Globus pallidus (tissue), 1 donor: Measurements from ENCODE around the gene MZT2B.
A peak's percentile ranks its signal among the peaks of the same experiment; 100 is the strongest.
"Not testable (repeated sequence)": the region's sequence is repeated elsewhere in the genome, so short reads cannot be mapped to it uniquely, and the experiment has no call there.

Experiments
- DNase-seq: peaks from one replicate; pipeline ENCODE4 v3.0.0-alpha.2; 2015; ENCODE audit warnings: low spot score

MZT2B gene

DNA sequence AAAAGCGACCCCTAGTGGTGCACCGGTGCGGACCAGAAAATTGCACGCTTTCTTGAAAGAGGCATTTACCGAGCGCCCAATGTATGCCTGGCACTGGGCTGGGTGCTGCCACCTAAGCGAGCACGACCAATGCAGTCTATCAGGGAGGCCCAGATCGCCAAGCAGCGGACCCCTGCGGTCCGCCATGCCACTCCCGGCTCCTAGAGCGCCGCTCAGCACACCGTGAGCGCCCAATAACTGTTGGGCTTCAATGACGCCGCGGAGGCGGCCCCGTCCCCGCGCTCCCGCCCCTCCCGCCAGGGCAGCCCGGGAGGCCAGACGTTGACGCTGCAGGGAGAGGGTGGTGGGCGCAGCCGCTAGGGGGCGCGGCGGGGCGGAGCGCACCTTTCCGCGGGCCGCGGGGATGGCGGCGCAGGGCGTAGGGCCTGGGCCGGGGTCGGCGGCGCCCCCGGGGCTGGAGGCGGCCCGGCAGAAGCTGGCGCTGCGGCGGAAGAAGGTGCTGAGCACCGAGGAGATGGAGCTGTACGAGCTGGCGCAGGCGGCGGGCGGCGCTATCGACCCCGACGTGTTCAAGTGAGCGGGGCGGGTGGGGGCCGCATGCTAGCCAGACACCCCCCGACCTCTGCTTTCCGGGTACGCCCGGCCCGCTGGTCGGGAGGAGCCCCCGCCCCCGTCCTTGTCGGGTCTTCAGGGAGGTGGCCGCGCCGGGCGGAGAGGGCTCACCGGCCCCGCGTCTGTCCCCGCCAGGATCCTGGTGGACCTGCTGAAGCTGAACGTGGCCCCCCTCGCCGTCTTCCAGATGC lies at the start of gene MZT2B:
MZT2B (plus strand) TSS at position 383 of the 803 bp plus-strand sequence; CDS start at position 404, 21 bp downstream.
- peak; percentile 84 for DNase-seq

- no peak for DNase-seq
These were observed 46.1 kb upstream of the MZT2B start for GRCh38 chr2:130135692-130136541.

DNA sequence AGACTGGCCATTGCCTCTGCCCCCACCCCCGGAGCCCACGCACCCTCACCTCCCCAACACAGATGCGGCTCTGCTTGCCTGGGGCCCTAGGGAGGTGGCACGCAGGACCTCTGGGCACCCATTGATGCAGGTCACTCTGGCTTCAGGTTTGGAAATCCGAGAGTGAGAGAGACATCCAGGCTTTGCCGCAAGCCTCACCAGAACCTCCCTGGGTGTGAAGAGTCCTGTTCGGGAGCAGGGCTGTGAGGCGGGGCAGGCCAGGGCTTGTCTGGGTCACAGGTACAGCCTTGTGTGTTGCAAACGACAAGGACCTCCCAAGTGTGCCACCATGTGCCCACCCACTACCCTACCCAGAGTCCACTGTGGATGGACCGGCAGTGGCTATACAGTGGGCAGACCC lies 45.5 kb upstream of the MZT2B start:
- not testable (repeated sequence) for DNase-seq

DNA sequence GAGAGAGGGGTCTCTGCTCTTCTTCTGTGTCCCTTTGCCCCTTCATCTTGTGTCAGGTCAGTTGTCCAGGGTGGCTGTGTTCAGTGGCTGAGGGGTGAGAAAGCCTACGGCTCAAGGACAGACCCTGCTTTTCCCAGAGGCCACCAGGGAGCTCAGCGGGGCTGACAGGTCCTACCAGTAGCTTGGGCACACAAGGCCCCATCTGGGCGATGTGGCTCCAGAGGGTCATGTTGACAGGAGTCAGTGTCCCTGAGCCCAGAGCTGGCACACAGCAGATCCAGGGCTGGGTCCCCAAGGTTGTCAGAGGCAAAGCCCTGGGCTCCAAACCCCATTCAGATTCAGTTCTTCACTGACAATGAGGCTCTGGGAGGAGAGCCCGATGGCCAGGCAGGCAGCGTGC lies 44.9 kb upstream of the MZT2B start:
- not testable (repeated sequence) for DNase-seq

GRCh38 chr2:130138326-130138725 lies 43.7 kb upstream of the MZT2B start:
- DNase-seq = not testable (repeated sequence)

- not testable (repeated sequence) for DNase-seq
These were observed 43.2 kb upstream of the MZT2B start for GRCh38 chr2:130138841-130139251.

DNA sequence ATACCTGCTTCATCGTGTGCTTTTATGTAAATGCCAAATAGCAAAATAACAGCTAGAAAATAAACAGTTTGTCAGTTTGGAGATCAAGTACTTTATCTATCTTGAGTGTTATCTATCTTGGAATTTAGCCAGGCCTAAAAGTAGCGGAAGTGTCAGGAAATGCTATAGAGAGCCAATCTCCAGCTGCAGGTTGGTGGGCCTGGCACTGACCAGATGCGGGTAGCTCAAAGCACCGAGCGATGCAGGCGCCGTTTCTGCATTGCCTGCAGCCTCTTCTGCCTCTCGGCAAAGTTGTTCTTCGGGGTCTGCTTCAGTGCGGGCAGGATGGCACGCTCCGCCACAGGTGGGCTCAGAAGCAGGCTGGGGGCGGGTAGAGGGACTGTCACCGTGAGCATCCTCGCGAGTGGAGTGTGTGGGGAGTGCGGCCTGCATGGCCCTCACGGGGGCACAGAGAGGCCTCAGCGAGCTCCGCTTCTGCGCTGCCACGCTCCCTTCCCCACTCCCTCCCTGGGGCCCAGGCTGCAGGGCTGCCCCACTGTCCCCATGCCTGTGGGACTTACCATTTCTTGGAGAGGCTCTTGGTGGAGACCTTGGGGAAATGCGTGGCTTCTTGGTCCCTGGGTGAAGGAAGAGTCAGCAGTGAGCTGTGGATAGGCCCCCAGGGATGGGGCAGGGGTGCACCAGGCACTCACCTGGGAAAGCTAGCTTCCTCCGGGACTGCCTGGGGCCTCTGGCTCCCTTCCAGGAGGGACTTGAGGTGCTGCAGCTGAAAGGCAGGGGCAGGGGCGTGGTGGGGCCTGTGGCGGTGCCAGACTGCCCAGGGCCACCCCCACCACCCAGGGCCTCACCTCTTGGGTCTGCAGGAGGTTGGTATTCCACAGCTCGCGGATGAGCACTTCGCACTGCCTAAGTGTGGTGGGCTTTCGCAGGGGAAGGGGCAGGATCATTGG lies 42.5 kb upstream of the MZT2B start:
- DNase-seq = not testable (repeated sequence)

DNA sequence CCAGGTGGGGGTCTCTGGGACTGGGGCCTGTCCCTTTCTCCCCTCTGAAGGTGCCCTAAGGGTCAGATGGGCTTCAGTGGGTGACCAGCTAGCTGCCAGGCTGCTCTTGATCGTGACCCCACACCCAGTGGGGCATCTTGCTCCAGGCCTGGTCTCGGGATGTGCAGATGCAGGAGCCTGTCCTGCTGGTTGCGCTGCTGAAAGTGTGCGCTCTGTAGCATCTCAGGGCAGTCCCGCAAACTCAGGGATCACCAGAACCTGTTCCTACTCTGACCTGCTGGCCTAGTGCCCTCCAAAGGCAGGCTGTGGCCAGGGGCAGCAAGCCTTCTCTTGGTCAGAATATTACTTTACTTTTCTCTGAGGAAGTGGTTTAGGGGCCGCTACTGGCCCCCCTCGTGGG lies 41.5 kb upstream of the MZT2B start:
- not testable (repeated sequence) for DNase-seq

GRCh38 chr2:130141002-130141401 lies 41.1 kb upstream of the MZT2B start:
- DNase-seq = not testable (repeated sequence)

DNA sequence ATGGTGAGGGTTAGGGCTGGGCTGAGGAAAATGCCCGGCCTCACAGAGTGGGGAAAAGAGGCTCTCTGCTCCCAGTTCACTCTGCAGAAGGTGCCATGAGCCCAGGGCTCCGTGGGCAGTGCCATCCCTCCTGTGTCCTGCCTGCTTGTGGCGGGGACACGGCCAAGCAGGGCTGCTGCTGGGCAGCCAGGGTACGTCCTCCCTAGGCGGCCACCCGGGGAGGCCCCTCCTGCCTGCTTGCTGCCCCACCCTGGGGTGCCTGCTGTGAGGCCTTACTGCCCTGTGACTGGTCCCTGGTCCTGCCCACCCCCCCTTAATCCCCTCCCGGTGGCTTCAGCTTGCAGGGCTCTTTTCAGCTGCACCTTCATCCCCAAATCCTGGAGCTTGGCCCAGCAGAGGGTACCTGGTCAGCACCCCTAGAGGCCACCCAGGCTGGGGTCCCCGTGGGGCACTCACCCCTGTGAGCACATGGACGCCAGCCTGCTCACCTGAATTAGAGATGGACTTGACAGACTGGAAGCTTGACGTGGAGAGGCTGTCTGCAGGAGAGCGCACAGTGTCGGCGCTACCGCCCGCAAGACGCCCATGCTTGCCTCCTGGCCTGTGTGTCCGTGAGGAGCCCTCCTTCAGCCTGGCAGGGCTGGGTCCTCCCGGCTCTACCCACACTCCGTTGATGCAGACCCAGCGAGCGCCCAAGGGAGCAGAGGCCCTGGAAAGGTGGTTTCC lies 40.3 kb upstream of the MZT2B start:
- not testable (repeated sequence) for DNase-seq

DNA sequence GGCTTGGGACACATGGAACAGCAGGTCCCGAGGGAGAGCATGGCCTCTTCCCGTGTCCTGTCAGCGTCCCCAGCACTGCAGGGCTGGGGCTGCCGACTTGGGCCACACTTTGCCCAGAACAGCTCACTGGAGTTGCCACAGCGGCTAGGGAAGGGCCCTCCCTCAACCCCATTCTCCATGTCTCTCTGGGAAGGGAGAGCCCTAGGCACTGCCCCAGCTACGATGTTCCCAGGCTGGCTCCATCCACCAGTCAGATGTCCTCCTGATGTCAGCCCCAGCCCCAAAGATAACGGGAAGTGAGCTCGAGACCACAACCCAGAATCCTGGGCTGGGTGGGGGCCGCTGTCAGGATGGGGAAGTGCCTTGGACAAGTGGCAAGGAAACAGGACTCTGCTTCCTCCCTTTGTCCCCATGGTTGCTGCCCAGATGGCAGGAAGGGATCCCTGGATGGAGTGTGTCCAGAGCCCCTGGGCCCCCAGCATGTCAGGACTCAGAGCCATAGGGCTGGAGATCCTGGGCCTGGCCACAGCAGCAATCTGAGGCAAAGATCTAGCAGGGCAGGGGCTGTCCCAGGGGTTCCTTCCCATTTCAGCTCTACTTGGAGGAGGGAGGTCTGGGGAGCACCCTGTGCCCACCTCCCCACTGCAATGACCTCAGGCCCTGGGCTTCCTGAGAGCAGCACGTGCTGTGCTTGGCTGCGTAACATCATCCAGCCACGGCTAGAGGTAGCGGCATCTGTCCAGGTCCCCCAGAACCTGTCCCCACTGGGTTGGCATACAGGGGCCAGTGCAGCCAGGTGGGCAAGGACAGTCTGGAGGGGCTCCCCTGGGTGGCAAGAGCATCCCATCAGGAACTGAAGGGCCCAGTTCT lies 39.4 kb upstream of the MZT2B start:
- DNase-seq = not testable (repeated sequence)

DNA sequence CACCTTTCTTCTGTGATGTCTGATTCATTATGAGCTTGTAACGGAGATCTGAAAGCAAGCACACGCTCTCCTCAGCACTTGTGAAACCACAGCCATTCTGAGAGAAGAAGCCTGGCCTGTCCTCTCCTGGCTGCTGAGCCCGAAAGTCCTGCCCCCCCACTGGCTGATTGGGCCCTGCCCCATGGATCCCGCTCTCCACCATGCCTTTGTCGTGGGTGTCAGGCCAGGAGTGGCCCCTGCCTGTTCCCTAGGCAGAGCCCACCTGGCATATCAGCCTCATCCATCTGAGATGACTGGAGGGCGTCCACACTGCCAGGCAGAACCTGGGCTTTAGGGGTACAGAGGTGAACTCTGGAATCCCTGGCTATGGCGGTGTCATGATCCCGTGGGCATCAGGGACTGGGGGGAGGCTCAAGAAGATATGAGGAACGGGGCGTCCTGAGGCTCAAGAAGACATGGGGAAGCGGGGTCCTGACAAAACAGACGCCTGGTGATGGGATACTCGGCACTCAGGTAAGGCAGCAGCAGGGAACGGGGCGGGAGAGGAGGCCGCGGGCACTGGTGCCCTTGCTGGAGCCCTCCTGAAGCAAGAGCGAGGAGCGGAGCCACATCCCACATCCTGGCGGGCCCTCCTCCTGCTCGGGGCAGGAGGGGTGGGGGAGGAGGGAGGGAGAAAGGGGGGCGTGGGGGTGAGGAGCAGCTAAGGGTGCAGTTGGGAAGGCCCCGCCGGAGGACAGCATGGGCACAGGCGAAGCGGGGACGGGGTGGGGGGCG lies 38.6 kb upstream of the MZT2B start:
- DNase-seq = not testable (repeated sequence)

DNA sequence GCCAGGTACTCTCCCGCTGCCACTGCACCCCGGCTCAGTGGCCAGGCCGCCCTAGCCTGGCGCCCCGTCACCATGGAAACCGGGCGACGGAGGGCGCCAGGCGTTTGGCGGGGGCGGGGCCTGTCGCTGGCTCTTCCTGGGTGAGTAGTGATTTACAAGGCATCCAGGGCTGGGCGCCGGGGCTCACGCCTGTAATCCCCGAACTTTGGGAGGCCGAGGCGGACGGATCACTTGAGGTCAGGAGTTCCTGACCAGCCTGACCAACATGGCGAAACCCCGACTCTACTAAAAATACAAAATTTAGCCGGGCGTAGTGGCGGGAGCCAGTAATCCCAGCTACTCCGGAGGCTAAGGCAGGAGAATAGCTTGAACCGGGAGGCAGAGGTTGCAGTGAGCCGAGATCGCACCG lies 37.1 kb upstream of the MZT2B start, which contains the start of gene CCDC74B:
CCDC74B (minus strand) TSS at position 107 of the 409 bp plus-strand sequence. CDS start 116 bp downstream, outside the sequence.
- DNase-seq = peak; percentile 31

- not testable (repeated sequence) for DNase-seq
These were observed 33.5 kb upstream of the MZT2B start for GRCh38 chr2:130148515-130148914.

- no peak for DNase-seq
These were observed 31.6 kb upstream of the MZT2B start for GRCh38 chr2:130150181-130151144.

GRCh38 chr2:130151145-130151512 lies 30.9 kb upstream of the MZT2B start:
- not testable (repeated sequence) for DNase-seq

- DNase-seq = not testable (repeated sequence)
These were observed 29.8 kb upstream of the MZT2B start for GRCh38 chr2:130152136-130152815.
